RPMI8226 (cell line): Measurements from ENCODE around the gene GIGYF2.
"Not testable (repeated sequence)": the region's sequence is repeated elsewhere in the genome, so short reads cannot be mapped to it uniquely, and the experiment has no call there.

Experiments
- DNase-seq: peaks from one replicate; pipeline ENCODE4 v3.0.0-alpha.2; 2015

The GIGYF2 gene, protein sequence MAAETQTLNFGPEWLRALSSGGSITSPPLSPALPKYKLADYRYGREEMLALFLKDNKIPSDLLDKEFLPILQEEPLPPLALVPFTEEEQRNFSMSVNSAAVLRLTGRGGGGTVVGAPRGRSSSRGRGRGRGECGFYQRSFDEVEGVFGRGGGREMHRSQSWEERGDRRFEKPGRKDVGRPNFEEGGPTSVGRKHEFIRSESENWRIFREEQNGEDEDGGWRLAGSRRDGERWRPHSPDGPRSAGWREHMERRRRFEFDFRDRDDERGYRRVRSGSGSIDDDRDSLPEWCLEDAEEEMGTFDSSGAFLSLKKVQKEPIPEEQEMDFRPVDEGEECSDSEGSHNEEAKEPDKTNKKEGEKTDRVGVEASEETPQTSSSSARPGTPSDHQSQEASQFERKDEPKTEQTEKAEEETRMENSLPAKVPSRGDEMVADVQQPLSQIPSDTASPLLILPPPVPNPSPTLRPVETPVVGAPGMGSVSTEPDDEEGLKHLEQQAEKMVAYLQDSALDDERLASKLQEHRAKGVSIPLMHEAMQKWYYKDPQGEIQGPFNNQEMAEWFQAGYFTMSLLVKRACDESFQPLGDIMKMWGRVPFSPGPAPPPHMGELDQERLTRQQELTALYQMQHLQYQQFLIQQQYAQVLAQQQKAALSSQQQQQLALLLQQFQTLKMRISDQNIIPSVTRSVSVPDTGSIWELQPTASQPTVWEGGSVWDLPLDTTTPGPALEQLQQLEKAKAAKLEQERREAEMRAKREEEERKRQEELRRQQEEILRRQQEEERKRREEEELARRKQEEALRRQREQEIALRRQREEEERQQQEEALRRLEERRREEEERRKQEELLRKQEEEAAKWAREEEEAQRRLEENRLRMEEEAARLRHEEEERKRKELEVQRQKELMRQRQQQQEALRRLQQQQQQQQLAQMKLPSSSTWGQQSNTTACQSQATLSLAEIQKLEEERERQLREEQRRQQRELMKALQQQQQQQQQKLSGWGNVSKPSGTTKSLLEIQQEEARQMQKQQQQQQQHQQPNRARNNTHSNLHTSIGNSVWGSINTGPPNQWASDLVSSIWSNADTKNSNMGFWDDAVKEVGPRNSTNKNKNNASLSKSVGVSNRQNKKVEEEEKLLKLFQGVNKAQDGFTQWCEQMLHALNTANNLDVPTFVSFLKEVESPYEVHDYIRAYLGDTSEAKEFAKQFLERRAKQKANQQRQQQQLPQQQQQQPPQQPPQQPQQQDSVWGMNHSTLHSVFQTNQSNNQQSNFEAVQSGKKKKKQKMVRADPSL (N-terminal part only)

DNA sequence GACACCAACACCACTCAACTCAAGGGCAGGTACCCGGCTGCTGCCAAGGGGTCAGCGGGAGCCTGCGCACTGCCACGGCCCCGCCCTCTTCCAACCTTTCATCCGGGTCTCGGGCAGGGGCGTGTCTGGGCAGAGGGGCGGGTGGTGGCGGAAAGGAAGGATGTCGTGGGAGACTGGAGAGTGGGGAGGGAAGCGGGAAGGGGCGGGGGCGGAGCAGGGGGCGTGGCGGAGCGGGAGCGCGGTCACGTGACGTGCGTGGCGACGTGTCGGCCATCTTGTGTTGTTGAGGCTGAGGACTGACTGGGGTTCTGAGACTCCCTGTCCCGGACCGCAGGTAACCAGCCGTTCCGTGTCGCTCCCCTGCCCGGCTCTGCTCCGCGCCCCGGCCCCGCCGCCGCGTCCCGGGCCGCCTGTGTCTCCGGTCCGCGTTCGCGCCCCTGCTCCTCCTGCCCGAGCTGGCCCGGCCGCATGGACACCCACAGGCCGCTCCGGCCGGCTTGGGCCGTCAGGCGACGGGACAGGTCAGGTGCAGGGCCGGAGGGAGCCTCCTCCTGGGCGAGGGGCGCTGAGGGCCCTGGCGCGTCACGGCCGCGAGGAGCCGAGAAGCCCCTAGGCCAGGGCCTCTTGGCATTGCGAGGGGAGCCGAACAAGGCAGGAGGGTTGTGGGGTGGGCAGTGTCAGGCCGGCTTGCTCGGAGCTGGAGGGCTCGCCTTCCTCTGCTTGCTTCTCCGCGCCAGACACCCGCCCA, at the start of gene GIGYF2:
TSS of gene GIGYF2 (plus strand) at position 273 of the 748 bp plus-strand sequence. CDS start 37,867 bp downstream, outside the sequence.
- peak; percentile 90 for DNase-seq

DNA sequence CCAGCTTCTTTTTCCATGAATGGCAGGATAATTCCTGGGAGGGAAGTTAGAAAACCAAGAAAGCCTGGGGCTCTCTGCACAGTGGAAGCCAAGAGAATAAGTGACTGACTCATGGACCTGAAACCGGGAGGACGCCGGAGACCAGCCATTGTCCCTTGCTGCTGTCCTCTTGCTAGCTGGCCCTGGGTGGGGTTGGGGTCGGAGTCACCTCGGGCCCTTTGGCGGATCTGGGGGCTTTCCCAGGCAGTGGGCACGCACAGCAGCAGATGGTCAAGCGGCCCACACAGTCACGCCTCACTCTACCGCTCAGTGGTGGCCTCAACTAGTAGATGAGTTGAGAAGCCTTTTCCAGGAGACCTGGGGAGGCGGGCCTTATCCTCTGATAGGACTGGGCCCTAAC, 48.1 kb upstream of the GIGYF2 start:
- DNase-seq: no peak

DNA sequence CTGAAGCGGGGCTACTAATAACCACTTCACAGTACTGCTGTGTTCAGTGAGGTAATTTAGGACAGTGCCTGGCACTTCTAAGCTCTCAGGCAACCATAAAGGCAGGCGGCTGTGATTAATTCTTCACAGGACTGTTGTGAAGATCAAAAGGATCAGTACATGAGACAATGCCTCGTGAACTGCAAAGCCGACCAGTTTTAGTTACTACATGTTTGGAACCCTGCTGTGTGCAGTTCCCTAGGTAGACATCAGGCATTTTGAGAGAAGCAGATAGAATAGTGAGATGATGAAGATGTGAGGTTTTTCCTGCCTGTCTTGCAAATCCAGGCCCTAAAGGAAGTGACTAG, 44.7 kb upstream of the GIGYF2 start:
- DNase-seq: no peak

DNA sequence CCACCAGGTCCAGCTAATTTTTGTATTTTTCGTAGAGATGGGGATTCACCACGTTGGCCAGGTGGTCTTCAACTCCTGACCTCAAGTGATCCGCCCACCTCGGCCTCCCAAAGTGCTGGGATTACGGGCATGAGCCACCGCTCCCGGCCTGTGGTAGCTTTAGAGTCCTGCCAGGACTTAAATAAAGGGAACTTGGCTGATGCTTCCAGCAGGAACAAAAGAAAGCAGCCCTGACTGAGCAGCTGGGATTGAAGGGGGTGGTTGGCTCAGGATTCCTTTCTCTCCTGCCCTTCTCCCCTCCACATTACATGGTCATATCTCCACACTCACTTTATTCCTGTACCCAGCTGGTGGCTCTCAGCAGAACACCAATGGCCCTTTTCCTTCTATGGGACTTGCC, 43.7 kb upstream of the GIGYF2 start:
- DNase-seq: no peak

DNA sequence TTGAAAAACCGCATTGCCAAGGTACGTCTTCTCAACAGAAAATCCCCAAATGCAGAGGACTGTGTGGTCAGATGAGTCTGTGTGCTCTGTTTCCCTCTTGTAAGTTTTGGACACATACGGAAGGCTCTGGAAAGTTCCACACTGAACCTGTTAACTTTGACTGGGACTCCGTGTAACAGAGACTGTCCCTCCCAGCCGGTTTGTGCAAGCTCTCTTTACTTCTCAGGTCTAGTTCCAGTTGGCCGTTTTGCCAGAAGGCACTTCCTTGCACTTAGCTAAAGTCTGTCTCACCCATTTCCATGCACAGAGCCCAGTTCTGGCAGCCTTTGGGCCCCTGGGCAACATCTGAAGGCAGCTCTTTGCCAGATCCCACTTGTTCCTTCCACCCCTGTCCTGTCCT, 41.7 kb upstream of the GIGYF2 start:
- no peak for DNase-seq

DNA sequence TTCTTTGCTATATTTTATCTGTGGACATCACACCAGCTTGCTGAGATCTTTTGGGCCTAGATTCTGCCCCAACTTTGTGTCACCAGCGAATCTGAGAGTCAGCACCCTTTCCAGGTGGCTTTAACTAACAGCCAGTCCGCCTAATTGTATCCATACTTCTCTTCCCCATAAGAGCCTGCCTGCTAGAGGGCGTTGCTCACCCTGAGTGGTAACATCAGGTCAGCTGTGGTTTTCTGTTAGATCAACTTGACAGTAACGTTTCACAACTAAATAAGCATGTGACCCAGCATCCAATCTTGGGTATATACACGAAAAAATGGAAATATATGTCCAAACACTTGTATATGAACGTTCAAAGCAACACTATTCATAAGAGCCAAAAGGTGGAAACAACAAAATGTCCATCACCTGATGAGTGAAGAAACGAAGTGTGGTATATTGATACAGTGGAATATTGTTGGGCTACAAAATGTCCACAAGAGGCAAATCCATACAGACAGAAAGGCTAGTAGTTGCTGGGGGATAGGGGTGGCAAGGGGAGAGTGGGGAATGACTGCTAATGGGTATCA, 38.8 kb upstream of the GIGYF2 start:
- DNase-seq: peak; percentile 41

DNA sequence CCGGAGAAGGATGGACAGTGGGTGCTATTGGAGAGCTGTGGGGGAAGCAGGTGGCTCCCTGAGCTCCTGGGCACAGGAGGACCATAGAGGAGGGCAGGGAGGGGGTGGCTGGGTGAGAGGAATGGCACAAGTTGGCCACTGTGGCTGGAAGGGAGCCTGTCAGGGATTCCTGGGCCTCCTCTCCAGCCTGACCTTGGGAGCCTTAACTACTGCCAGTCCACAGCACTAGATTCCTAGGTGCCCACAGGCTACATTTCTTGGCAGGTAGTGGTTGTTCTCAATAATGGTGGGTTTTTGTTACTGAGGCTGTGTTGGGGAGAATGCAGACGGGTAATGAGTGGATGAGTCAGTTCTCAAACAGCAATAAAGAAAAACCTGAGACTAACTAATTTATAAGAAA, 37.8 kb upstream of the GIGYF2 start:
- DNase-seq: no peak

DNA sequence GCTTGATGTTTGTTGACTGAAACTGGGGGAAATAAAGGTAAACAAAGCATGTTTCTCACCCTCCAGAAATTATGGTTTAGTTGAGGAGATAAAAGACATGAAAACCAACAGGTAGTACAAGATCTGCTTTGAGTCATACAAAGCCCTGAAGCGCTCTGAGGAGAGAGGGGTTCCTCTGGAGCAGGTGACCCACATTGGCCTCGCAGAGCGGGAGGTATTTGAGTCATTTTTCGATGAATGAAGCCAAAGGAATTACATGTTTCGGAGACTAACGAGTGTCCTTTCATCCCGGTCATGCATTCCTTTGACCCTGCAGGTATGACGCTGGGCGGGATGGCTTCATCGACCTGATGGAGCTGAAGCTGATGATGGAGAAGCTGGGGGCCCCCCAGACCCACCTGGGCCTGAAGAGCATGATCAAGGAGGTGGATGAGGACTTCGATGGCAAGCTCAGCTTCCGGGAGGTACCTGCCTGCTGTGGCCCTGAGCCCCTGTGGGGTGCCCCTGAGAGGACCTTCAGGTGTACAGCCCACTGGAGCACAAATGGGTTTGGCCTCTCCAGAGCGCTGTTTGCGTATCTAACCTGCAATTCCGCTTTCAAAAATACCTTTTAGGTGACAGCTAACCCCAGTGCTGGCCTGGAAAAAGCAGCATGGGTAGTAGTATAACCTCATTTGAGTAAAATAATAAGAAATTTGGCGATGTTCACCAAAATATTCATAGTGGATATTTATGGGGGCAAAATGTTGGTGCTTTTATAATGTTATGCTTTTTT, 34.5 kb upstream of the GIGYF2 start:
- DNase-seq: no peak

DNA sequence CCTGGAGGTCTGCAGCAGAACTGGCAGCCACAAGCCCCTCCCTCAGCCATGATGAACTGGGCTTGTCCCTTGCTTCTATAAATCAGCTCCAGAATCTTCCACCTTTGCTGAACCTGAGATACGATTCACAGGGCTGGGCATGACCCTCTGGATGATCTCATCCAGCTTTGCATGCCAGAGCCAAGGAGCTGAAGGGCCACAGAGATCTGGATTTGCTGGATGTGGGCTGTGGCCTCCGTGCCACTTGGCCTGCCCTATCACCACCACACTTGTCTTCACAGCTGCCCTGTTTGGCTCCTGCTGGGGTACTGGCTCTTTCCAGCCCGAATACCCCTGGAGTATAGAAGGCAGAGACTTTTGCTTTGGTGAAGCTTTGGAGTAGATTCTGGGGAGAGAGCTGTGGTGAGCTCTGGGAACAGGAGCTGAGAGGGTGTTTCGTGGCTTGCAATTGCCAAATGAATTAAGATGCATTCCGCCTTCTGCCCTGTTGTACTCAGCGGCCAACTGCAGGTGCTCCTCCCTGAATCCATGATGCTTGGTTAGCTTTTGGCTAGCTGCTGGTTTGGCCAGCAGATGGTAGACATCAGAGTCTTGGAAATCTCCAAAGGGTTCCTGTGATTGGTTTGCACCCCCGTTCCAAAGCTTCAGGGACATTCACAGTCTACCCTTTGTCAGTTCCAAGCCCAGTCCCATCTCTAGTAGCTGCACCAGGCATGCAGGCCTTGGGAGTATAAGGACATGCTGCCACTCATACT, 30.9 kb upstream of the GIGYF2 start:
- DNase-seq: no peak

DNA sequence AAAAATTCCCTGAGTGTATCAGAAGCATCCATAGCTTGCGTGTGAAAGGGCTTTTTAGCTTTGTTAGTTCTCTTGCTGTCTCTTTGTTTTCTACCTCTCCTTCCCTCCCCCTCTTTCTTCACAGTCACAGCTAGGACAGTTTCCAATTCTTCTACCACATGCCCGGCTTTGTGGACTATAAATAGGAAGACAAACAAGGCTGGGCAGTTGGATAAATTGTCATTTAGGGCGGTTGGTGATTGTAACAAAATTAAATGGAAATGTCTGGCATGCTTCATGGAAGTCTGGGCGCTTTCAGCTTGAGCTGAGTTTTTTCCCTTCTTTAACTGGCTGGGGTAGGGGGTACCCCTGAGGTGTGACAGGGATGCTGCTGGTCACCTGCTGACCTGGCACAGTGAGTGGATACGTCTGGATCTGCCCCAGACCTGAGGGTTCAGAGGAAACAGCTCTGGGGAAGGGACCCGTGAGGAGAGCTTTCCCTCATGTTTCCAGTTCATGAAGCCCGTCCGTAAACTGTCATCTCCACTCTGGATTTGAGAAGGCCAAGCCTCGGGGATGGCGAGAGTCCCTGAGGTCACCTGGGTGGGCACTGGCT, 29.0 kb upstream of the GIGYF2 start:
- no peak for DNase-seq

DNA sequence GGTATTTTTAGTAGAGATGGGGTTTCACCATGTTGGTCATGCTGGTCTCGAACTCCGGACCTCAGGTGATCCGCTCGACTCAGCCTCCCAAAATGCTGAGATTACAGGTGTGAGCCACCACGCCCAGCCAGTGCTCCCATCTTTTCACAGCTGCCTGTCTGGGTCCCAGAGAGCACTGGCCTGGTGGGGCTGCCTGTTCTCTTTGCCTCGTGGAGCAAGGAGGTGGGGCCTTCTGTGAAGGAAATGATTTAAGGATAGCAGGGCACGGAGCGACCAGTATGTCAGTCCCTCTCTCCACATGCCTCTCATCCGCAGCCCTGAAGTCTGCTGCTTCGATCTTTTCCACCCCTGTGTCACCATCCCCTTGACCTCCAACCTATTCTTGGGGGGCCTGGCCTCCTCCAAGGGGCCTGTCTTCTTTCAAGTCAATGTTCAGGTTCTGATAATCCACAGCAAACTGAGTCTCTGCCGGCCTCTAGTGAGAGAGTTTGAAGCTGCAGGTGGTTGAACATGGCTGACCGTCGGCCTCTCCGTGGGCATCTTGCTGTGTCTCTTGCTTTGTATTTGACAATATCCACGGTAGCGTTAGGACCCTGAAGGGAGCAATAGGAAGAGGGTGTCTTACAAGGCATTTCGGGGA, 28.2 kb upstream of the GIGYF2 start:
- no peak for DNase-seq

DNA sequence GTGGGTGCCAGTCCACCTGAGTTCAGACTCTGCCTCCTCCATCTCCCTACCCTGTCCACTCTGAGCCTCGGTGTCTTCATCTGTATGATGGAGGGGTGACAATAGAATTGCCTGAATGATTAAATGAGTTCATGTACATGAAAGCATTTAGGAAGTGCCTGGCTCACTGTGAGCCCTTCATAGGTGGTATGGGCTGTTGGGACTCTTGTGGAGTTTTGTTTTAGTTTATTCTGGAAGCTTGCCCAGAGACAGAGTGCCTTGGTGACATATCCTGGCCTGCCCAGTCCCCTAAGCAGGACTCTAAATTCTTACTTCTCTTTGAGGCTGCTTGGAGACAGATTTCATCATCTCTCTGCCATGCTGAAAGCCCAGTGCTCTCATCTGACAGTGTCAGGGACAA, 24.5 kb upstream of the GIGYF2 start:
- DNase-seq: no peak

DNA sequence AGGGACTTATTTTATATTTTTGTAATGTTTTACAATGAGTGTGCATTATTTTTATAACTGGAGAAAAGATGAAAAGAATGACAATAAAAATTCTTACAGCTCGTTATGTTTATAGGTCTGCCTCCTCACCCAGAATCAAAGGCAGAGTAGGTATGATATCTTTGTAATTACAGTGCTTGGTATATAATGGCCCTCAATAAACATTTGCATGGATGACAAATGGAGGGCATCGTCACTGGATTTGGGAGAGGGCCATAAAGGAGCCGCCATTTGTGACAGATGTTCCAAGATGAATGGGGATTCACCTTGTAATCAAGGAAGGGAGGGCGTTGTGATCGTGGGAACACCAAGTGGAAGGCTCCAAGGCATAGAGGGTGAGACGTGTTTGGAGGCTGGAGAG, 22.6 kb upstream of the GIGYF2 start:
- no peak for DNase-seq

DNA sequence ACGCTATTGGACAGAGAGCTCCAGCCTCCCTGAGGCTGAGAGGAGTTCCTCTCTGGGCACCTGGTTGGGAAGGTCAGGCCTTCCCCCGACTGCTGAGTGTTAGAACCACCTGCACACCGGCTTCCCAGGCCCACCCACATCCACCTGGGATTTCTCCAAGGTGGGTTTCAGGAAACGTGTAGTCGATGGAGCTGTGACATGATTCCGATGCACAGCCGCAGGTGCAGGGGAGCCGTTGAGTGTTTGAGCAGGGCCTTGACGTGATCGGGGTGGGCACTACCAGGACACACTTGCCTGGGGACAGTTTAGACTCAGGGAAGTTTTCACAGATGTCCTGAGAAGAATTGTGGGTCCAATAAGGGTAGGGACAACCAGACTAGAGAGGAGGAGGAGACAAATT, 21.8 kb upstream of the GIGYF2 start:
- no peak for DNase-seq

DNA sequence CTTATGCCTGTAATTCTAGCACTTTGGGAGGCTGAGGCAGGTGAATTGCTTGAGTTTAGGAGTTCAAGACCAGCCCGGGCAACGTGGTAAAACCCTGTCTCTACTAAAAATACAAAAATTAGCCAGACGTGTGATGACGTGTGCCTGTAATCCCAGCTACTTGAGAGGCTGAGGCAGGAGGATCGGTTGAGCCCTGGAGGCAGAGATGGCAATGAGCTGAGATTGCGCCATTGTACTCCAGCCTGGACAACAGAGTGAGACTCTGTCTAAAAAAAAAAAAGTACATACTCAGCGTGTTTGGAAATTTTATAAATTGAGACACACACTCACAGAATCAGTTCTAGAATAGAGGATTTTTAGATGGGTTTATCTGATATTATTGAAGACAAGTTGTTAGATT, 17.1 kb upstream of the GIGYF2 start:
- DNase-seq: no peak

DNA sequence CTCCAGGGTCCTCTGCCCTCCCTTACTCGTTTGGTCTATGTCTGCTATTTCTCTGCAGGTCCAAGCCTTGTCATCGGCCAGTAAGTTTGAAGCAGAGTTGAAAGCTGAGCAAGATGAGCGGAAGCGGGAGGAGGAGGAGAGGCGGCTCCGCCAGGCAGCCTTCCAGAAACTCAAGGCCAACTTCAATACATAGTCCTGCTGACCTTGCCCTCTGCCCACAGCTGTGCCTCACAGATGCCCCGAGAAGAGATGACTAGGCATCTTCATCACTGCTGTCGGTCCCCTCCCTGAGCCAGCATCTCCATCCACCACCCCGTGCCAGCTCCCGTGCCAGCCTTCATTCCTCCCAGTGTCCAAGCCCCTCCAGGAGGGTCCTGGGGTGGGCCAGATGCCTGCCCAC, 15.6 kb upstream of the GIGYF2 start:
- DNase-seq: peak; percentile 91

DNA sequence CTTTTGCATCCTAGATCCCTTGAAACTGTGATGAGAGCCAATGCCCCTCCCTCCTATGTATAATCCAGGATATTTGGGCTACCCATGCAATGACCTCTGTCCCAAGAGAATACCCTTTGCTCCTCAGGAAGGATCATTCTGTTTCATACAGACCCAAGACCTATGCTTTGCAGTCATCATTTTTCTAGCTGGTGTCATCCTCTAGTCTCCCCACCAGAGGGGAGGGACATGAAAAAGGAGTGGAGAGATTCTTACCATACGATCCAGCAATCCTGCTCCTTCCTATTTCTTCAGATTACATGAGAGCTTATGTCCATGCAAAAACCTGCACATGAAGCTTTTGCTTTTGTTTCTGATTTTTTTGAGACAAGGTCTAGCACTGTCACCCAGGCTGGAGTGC, 13.8 kb upstream of the GIGYF2 start:
- no peak for DNase-seq

DNA sequence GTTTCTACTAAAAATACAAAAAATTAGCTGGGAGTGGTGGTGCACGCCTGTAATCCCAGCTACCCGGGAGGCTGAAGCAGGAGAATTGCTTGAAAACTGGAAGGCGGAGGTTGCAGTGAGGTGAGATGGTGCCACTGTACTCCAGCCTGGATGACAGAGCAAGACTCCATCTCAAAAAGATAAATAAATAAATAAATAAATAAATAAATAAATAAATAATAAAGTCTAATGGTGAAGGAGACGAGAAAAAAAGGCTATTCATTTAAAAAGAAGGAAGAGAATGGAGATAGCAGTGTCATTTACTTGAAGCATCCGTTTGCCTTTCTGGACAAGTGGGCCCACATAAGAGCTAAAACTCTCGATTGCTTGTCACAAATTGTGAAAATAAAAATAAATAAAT, 11.7 kb upstream of the GIGYF2 start:
- not testable (repeated sequence) for DNase-seq

DNA sequence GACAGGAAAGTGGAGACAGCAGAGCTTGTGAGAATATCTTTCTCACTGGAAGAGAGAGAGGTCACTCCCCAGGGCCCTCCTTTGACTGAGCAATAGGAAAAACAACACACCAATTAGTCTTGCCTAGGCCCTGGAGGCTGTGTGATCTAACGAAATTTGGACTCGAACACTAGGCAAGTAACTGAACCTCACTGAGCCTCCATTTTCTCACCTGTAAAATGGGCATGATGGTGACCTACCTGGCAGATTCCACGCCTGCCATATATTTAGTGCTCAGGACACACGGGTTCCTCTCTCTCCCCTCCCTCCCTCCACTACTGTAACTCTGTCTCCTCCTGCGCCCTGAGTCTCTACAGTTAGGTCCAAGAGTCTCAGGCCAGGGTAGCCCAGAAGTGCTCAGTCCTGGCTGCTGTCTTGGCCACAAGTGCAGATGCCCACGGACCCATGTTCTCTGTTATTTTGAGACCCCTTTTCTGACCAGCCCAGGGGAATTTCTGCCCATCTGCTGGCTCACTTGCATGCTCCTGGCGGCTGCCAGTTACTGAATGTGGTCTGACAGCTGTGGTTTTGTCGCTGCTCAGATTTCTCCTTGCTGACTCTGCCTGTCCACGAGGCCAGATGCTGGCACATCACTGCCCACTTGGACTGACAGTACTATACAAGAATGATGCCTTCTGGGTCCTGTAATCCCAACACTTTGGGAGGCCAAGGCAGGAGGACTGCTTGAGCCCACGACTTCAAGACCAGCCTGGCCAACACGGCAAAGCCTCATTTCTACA, 9.6 kb upstream of the GIGYF2 start:
- DNase-seq: peak; percentile 68
